ENCODE data around the gene PTPRK.
"Not testable (repeated sequence)": the region's sequence is repeated elsewhere in the genome, so short reads cannot be mapped to it uniquely, and the experiment has no call there.

Gene PTPRK

DNA sequence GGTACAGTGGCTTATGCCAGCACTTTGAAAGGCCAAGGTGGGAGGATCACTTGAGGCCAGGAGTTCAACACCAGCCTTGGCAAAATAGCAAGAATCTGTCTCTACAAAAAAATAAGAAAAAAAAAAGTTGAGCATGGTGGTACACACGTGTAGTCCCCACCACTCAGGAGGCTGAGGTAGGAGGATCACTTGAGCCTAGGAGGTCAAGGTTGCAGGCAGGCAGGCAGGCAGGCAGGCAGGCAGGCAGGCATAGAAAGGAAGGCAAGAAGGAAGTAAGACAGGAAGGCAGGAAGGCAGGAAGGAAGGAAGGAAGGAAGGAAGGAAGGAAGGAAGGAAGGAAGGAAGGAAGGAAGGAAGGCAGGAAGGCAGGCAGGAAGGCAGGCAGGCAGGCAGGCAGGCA lies 85.6 kb downstream of the PTPRK start:
- DNase-seq, result not testable (repeated sequence)

DNA sequence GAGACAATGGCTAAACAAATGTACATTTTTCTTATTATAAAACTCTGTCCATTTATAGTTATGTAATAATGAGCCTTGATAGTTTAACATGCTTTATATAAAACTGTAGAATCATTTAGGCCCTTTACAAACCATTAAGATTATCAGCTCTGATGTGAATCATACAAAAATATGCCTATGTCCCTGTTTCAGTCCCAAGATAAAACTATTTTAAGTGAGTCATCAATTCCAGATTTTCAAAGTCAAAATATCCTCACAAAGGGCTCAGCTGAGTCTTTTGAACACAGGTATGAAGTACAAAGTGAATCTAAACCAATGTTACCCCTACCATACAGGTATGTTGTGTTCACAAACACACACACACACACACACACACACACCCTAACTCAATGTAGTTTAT lies 88.0 kb downstream of the PTPRK start:
- no peak for DNase-seq

DNA sequence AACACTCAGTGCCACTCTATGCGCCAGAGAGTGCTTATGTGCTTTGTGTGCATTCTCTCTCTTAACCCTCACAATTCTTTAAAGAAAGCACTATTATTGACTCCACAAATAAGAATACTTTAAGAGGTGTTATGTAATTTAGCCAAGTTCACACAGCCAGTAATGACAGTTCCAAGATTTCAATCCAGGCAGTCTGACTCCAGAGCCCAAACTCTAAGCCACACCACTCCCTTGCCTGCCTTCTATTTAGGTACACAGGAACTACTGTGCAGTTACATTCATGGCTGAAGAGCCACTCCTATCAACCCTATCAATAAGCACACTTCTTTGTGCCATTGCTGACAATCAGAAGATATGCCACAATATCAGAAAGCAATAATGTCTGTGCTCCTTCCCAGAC lies 93.3 kb downstream of the PTPRK start:
- no peak for DNase-seq

DNA sequence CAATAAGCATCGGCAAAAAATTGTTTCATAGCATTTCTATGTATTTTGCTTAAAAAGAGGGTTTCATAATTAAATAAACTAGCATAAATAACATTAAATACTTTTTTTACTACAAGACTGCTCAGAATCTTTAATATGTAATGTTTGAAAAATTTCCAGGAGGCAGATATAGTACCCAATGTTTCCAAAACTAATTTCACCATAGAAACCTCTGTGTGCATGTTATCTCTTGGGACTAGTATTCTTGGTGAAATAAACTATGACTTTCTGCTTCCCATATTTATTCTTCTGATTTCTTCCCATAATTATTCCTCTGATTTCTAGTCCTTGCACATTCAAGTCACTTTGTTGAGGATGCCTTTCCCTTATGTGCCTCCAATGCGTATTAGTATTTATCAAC lies 94.5 kb downstream of the PTPRK start:
- no peak for DNase-seq

DNA sequence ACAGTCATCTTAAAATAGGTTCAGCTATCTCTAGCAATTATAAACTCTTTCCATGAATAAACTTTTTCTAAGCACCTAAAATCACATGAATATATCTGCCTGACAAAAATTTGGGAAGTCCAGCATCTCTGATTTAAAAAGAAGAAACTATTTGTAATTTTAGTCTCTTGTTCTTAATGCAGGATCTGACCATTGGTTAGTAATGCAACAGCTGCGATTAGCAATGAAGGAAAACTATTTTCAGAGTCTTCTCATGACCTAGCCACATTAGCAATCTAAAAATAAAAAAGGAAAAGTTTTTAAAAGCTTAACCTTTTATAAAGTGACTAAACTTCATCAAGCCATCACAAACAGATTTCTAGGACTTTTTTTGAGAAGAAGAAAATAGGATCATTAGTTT lies 97.5 kb downstream of the PTPRK start:
- DNase-seq, result no peak

DNA sequence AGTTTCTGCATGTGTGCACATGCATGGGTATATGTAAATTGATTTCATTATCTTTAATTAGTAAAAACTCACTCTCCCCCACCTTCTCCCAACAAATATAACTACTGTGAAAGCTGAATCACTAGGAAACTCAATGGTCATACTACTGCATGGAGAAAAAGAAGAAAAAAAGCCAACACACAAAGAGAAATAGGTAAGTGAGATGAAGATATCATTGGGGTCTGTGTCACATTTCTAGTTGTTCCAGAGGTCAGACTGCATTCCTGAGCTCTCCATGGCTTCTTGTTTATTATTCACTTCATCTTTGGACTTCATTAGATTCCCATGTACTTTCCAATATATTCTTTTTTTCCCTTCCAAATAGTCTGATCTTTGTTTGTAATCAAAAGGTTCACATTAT lies 98.2 kb downstream of the PTPRK start:
- no peak for DNase-seq

DNA sequence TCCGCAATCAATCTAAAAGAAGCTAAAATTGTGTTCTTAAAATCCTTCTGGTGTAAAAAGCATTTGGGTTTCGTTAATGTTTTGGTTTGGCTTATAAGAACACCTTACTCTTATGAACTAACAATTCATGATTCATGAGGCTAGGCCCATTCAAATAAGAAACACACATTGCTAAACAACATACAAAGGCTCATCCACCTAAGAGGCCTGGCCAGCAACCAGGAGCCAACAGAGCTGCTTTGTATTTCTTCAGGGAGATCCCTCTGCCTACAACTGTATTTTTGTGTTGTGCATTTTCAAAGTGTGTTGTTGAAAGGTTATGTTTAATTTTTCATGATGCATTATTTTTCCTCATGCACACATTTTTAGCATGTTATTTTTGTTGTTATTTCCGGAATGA lies 98.6 kb downstream of the PTPRK start:
- no peak for DNase-seq

DNA sequence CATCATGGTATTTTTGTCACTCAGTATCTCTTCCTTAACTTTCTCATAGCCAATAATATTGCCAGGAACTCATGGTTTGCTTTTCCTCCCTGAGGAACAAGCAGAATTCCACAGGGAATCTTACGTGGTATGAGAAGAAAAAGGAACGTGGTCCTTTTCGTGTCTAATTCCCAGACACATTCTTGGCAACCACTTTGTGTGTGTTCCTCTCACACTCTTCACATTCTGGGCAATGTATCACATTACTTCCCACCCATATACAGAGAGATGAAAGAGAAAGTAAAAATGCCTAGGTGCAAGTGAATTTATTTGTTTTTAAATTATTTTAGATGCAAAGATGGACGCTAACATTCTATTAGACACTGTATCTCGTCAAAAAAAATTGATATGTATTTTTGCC lies 102.7 kb downstream of the PTPRK start:
- no peak for DNase-seq

DNA sequence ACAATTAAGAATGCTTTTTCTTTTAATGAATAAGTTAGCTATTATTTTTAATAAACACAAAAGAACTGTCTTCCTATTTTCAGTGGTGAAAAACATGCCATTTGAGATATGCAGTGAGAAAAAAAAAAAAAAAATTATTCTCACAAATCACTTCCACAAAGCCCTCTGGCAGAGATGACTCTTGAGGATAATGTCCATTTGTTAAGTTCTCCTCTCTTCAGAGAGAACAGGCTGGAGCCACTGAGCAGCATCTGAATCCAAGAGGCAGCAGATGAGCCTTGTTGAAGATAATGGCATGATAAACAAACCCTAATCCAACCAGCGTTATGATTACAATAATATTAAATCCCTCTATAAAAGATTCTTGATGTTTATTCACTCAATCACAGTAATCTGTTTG lies 105.0 kb downstream of the PTPRK start:
- peak; percentile 33 for DNase-seq

DNA sequence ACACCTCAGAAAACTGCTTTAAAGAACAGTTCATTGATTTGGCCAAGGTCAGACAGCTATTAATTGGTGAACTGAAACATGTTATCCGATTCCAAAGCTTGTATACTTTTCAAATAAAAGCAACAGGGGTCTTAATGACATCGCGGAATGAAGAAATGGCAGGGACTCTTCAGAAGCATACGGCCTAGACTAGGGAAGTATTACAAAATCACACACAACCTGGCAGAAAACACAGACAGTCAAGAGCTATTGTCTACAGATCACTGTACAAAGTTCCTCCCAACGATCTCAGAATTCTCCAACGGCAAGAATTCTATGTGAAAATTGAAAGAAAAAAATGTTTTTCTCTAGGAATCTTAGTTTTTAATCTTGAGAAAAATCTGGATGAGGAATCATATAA lies 105.5 kb downstream of the PTPRK start:
- DNase-seq, result no peak

DNA sequence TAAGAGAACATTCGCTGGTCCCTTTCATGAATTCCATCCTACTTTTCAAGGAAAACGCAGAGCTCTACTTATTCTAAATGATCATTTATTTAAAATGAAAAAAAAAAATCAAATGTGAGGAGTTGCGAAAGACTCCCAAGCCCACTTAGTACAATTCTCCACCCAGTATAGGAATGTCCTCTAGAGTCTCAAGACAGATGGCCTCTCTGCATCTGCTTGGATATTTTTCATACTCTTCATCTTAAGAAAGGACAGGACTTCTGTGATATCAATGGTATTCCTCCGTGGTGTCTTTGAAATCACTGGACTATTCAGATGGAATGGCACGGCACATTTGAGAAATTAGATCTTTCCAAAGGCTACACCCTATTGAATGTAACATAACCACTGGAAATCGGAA lies 107.1 kb downstream of the PTPRK start:
- DNase-seq, result no peak

DNA sequence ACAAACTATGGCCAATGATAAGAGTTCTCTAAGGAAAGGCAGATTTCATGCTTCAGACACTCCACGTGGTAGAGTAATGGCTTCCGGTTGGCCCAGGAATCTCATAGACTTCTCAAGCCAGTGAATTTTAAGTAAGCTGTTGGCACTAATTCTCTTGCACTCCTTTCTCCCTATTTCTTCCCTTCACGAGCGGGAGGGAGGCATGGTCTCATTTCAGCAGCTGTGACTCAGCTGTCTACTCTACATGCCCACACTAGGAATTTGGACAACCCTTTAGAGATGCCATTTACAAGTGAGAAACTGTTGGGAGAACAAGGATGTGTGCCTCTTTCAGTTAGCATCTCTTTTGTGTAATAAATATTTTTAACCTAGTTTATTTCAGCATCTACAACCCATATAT lies 107.7 kb downstream of the PTPRK start:
- DNase-seq, result no peak

DNA sequence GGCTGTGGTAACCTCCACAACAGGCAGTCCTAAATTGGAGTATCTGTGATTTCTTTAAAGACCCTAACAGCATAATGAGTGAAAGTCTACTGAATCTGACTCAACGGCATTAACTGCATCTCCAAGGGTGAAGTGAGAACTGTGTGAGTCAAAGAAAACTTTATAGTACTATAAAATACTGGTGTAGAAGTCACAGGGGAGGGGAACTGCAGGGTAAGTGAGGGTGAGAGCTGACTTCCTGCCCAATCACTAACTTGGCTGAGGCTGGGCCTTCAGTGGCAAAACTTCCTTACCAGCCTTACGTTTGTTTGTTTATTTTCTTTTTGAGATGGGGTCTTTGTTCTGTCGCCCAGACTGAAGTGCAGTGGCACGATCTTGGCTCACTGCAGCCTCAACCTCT lies 109.8 kb downstream of the PTPRK start:
- no peak for DNase-seq

DNA sequence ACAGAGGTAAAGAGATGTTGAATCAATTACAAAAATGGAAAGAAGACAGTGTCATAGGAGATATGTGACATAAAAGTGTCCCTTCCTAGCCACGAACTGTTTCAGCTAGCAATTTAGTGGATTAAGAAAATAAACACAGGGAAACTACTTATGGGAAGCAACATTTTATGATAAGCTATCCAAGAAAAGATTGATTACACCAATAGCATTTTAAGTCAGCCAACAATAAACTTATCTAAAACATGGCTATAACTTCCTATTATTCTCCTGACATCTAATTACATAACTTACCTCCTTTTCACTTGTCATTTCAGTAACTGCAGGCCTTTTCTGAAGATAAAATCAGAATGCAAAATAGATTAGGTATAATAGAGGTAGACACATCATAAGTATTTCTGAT lies 111.4 kb downstream of the PTPRK start:
- DNase-seq, result no peak

DNA sequence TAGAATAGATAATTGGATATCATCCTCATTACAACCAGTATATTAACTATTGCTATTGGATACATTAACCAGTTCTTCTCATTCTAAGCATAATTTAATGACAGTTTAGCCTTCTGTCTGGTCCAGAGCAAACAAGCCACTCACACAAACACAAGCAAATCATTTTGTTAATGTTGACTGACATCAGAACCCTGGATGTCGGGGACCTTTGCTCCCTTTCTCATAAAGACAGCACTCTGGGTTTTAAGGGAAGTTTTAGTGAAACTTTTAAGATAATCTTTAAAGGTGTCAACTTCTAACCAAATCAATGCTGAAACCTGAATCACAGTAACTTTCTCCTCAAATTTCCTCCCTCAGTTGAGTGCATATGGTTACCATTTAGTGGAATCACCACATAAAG lies 113.9 kb downstream of the PTPRK start:
- DNase-seq, result no peak

DNA sequence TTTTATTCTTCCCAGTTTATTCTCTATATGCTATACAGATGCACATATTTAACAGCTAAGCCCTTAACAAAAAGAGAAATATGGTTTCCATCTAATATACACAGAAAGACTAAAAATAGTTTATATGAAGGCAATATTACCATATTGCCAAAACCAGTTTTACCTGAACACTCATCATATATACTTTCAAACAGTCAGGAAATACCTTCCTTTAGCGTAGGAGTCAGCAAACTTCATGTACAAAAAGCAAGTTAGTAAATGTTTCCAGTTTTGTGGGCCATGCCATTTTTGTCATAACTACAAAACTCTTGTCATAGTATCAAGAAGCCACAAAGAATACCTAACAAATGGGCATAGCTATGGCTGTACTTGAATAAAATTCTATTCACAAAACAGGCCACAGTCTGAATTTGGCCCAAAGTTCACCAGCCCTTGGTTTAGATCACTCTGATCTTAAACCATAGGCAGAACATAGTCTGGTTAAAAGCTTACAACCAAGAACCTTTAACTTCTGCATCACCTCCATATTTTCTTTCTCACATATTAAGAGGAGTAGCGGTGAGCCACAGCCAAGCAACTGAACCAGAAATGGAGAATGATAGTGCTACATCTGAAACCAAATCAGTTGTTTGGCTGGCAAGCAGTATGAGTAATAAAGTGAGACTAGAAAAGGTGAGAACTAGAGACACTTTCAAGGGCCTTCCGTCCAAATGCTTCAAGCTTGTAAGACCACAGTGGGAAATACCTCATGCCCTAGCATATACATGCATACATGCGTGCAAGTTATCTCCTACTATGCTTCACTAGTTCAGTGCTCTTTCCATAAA lies 116.6 kb downstream of the PTPRK start:
- no peak for DNase-seq

DNA sequence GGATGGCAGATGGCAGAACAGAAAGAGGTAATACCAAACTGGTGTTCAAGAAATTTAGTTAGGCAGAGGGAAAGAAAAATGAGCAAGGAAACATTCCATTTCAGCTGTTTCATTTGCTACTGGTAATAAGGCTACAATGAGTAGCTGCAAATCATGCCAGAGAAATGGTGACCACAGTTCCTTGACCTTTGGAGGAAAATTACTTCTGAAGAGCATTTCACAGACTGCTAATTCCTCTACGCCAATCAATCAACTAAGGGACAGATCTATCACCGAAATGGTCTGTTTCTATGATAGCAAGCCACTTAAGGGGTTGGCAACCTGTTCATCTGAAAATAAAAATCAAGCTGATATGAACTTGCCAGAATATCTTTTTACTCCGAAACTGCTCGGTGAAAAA lies 119.5 kb downstream of the PTPRK start:
- no peak for DNase-seq

DNA sequence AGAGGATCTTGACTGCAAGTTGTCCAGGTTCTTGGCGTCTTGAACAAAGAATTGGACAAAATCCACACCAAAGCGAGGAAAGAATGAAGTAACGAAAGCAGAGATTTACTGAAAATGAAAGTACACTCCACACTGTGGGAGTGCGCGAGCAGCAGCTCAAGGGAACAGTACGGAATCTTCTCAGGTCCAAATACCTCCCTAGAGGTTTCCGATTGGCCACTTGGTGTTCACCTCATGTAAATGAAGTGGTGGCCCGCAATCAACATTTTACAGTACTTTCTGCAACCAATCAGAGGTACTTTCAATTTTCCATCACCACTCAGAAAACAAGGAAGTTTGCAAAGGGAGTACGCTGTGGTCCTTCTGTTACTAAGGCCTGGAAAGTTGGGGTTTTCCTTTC lies 122.4 kb downstream of the PTPRK start:
- DNase-seq, result no peak

DNA sequence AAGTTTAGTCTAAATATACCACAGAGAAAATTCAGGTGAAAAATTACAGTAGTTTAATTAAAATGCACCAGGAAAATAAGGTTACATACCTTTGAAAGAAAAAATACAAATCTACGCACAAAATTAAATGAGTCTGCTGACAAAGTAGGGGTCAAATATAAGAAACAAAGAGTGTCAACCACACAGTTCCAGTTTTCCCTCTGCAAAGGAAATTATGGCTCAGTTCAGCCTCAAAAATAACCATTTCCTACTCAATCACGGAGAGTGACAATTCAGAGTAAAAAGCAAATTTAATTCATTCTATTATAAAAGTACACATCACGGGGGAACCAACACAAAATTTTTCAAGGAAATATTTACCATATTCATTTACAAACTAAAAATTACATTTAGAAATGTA lies 124.8 kb downstream of the PTPRK start:
- no peak for DNase-seq

DNA sequence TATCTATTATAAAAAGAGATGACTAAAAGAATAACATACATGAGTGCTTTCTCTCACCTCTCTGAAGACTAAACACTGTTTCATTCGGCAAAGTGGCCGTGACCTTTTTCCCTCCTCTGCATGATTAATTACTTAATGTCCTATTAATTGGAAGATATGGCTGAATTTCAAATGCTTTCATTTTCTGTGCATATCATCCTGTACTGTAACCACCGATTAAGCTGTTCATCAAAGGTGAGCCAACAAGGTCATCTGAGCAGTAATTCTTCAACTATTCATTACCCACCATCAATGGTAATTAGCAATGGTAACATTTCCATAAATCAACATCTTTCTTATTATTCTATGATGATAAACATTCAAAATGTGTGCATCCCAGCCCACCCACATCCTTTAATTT lies 125.2 kb downstream of the PTPRK start:
- no peak for DNase-seq

DNA sequence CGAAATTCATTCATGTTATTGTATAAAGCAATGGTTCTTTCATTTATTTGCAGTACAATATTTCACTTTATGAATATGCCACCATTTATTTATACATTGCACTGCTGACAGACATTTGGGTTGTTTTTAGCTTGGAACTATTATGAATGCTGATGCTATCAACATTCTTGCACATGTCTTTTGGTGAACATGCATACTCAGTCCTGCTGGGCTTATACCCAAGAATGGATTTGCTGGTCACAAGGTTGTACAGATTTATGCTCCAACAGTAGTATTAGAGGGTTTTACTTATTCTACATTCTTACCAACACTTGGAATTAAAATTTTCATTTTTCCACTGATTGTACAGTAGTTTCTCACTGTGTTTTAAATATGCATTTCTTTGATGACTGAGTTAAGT lies 126.2 kb downstream of the PTPRK start:
- no peak for DNase-seq

DNA sequence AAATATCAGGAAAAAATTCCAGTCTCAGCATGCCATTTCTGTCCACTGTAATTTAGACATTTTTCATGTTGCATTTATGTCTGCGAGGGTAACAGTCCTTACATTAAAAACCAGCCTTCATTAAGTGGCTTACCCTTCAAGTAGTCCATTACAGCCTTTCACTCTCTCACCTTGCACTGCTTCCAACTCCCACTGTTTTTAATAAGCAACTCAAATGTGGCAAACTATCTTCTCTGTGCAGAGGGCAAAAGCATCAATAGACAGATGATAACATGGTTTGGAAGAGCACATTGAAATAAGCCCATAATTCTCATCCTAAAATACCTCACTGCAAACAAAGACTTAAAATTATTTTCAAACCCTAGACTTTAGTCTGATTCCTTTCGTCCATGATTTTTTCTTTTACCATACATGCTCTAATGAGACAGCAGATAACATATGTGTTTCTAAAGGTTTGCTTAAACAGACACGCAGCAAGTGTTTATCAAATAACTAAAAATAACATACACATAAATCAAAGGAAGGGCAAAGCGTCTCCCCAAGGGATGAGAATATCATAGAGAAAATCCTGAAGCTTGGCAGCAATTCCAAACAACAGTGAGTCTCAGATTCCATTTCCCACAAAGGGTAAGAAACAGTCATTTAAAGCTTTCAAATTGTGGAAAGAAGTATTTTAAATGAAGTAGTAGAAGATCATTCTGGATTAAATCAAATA lies 130.4 kb downstream of the PTPRK start:
- DNase-seq, result peak; percentile 9

DNA sequence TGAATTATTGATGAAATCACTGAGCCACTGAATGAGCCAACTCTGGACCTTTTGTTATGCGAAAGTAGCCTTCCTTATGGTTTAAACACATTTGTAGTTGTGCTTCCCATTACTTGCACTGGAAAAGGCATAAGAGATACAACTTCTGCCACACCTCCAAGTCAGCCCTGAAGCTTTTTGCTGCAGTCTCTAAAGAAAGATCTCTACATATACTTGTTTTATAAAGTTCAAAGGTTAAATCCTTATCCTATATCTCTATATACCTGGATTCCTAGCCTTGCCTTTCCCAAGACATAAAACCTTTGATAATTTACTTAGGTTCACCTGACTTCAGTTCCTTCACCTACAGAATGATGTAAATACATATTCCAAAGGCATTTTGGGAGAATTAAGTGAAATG lies 132.0 kb downstream of the PTPRK start:
- no peak for DNase-seq

DNA sequence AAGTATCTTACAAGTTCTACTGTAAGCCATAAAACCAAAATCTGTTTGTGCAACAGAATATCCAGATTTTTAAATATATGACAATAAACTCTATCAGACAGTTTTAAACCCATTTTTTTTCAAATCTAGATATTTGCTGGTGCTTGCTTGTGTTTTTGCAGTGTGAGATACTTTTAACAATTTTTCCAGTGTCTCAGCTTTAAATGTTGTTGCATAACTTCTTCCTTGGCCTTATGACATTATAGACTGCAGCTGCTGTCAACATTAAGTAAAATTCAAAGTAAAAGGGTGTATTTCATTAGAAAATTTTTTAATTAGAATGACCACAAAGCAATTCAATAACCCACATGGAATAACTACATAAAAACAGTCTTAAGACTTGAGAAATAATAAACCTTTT lies 139.5 kb downstream of the PTPRK start:
- DNase-seq, result no peak

DNA sequence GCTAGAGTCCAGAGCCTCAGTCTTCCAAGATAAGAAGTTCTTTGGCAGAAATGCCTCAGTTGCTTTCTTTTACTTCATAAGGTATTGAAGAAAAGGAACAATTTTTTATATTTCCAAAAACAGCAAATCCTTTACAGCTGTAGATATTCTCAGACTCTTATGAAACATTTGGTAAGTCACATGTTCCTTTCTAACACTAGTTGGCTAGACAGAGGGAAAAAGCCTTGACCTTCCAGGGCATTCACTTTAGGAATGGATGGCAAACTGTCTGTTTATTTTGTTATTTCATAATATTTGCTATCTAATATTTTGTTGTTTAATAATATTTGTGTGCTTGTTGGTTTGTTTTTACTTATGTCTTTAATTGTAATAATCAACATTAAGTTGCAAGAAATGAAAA lies 140.8 kb downstream of the PTPRK start:
- no peak for DNase-seq

All from NCI-H1092 treated with DMSO at 0.1 percent for 48 hours (cell line).